Endodermal cell (in vitro differentiated cells): ENCODE data around the gene SMIM23. TPM values are rescaled to one million over a fixed set of nuclear protein-coding genes. Genes with fewer than 3 reads are reported as not detected.

Experiments used
- DNase-seq: peaks from one replicate; pipeline ENCODE4 v3.0.0-alpha.2; 2017
- H3K27ac ChIP-seq: 2 replicates; pipeline ENCODE4 v1.5.1; 2013; ENCODE audit warnings: mild to moderate bottlenecking, low read depth, low read length, moderate library complexity
- H3K27me3 ChIP-seq: 2 replicates; pipeline ENCODE4 v1.6.1; 2013; ENCODE audit warnings: mild to moderate bottlenecking, low read length, moderate library complexity; ENCODE audit not compliant: insufficient read depth, control insufficient read depth, poor library complexity, severe bottlenecking
- H3K36me3 ChIP-seq: 2 replicates; pipeline ENCODE4 v1.7.0; 2013; ENCODE audit warnings: mild to moderate bottlenecking, low read length, moderate library complexity; ENCODE audit not compliant: control insufficient read depth, insufficient read depth
- H3K4me1 ChIP-seq: one replicate; pipeline ENCODE4 v1.7.0; 2013; ENCODE audit warnings: low read length; ENCODE audit not compliant: control insufficient read depth, insufficient read depth
- H3K4me3 ChIP-seq: 2 replicates; pipeline ENCODE4 v1.5.1; 2013; ENCODE audit warnings: mild to moderate bottlenecking, low read length, moderate library complexity
- H3K9ac ChIP-seq: 2 replicates; pipeline ENCODE4 v1.6.1; 2013; ENCODE audit warnings: mild to moderate bottlenecking, low read length, moderate library complexity; ENCODE audit not compliant: poor library complexity, severe bottlenecking; ENCODE audit errors: extremely low read depth
- H3K9me3 ChIP-seq: 2 replicates; pipeline ENCODE4 v1.6.1; 2013; ENCODE audit warnings: mild to moderate bottlenecking, low read length, moderate library complexity; ENCODE audit not compliant: control insufficient read depth
- H3K27ac Mint-ChIP-seq: 2 replicates; pipeline ENCODE4 v1.8.0; 2020; ENCODE audit warnings: mixed read lengths
- H3K27me3 Mint-ChIP-seq: 2 replicates; pipeline ENCODE4 v1.8.0; 2021; ENCODE audit warnings: mild to moderate bottlenecking, mixed read lengths; ENCODE audit not compliant: insufficient read depth
- H3K36me3 Mint-ChIP-seq: 2 replicates; pipeline ENCODE4 v1.8.0; 2020; ENCODE audit warnings: low read depth, mixed read lengths
- H3K4me1 Mint-ChIP-seq: 2 replicates; pipeline ENCODE4 v1.8.0; 2020; ENCODE audit warnings: mixed read lengths
- H3K4me3 Mint-ChIP-seq: 2 replicates; pipeline ENCODE4 v1.8.0; 2020; ENCODE audit warnings: mild to moderate bottlenecking, moderate library complexity, mixed read lengths
- H3K9me3 Mint-ChIP-seq: 2 replicates; pipeline ENCODE4 v1.8.0; 2020; ENCODE audit warnings: mild to moderate bottlenecking, mixed read lengths
- WGBS, 2 experiments: methylation state at CpG; one replicate each; pipeline versions ENCODE4 v1.1.5 to v1.1.7; 2013; ENCODE audit warnings: missing lambda C conversion rate in 2 of 2, mixed read lengths in 1 of 2; ENCODE audit not compliant: insufficient coverage in 1 of 2, insufficient read length in 1 of 2; 5-methylcytosine and 5-hydroxymethylcytosine counted together
- total RNA-seq, 2 donors: library from RNA; stranded (reverse); fragmentation: NEBNext Ultra II Directional in 1 of 2; extraction: Animal tissue kit (Norgen Biotek cat#: 25700) in 1 of 2; gene quantifications; 2 replicates in 1 of 2; 3 replicates in 1 of 2; pipeline ENCODE4 v1.2.1, GENCODE V29; 2021
- TF ChIP-seq, protein P1 (sequence below): fragments of 200-600 bp; sonication (generic); conservative IDR thresholded peaks from 2 replicates; pipeline ENCODE4 v1.5.0; 2021; ENCODE audit warnings: antibody characterized with exemption, mild to moderate bottlenecking

The SMIM23 gene
- total RNA-seq, 2 donors from 2014 or later: not detected

DNA sequence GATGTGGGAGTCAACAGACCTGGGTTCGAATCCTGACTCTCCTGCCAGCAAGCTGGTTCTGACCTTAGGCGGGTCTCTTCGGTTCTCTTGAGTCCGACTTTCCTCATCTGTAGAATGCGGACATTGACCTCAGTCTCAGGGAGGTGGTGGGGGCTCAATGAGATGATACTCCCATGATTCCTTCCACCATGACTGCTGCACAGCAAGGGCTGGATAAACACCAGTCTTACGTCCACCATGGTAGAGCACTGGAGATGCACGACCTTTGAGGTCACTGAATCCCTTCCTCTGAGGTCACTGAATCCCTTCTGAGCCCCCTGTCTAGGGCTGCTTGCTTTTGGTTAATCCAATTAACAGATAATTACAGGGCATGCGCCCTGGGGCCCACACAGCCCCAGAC is 12.5 kb upstream of the SMIM23 start:
- Histone ChIP-seq H3K4me3 (no peak overlapping the region), H3K27me3 (no peaks in the 10 kb centered on the region), H3K9me3 (no peaks in the 10 kb centered on the region), H3K9ac (no peak overlapping the region), H3K4me1 (no peaks in the 10 kb centered on the region), H3K36me3 (no peaks in the 10 kb centered on the region), H3K27ac (no peak overlapping the region)
- Mint-ChIP-seq H3K27me3 (no peaks in the 10 kb centered on the region), H3K4me1 (peaks cover 4% of the 10 kb centered on the region), H3K36me3 (no peaks in the 10 kb centered on the region), H3K27ac (no peak overlapping the region), H3K9me3 (no peaks in the 10 kb centered on the region), H3K4me3 (no peak overlapping the region)
- TF ChIP-seq, protein P1, sequence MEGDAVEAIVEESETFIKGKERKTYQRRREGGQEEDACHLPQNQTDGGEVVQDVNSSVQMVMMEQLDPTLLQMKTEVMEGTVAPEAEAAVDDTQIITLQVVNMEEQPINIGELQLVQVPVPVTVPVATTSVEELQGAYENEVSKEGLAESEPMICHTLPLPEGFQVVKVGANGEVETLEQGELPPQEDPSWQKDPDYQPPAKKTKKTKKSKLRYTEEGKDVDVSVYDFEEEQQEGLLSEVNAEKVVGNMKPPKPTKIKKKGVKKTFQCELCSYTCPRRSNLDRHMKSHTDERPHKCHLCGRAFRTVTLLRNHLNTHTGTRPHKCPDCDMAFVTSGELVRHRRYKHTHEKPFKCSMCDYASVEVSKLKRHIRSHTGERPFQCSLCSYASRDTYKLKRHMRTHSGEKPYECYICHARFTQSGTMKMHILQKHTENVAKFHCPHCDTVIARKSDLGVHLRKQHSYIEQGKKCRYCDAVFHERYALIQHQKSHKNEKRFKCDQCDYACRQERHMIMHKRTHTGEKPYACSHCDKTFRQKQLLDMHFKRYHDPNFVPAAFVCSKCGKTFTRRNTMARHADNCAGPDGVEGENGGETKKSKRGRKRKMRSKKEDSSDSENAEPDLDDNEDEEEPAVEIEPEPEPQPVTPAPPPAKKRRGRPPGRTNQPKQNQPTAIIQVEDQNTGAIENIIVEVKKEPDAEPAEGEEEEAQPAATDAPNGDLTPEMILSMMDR: no peak
- WGBS, 2 experiments: 91 to 93% methylated on average over 6 to 8 of the region's 8 CpGs
- DNase-seq: no peak

DNA sequence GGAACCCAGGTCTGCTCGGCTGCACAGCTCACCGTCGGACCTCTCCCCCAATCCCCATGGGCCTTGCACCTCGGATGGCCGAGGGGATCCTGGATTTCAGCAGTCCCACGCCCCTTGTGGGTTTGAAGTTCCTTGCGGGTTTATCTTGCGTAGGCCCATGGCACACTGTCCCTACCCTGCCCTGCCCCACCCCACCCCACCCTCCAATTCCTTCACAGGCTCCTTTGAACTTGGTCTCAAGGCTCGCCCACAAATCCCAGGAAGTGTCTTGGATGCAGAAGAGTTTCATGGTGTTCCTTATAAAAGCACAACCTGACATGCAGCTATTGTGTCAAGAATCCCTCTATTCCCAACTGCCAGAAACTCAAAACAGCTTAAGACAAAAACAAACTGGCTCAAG is 11.2 kb upstream of the SMIM23 start:
- H3K9me3 Mint-ChIP-seq: no peaks in the 10 kb centered on the region
- DNase-seq: no peak
- Histone ChIP-seq H3K4me1 (no peaks in the 10 kb centered on the region), H3K9ac (no peak overlapping the region), H3K27ac (no peak overlapping the region), H3K27me3 (no peaks in the 10 kb centered on the region), H3K4me3 (no peak overlapping the region), H3K36me3 (no peaks in the 10 kb centered on the region), H3K9me3 (no peaks in the 10 kb centered on the region)
- no peak overlapping the region for H3K27ac Mint-ChIP-seq
- H3K4me3 Mint-ChIP-seq: no peak overlapping the region
- peaks cover under 1% of the 10 kb centered on the region for H3K27me3 Mint-ChIP-seq
- H3K36me3 Mint-ChIP-seq: no peaks in the 10 kb centered on the region
- 93 to 96% methylated on average over 3 to 9 of the region's 9 CpGs for WGBS, 2 experiments
- peaks cover 4% of the 10 kb centered on the region for H3K4me1 Mint-ChIP-seq
- TF ChIP-seq, protein P1: no peak

DNA sequence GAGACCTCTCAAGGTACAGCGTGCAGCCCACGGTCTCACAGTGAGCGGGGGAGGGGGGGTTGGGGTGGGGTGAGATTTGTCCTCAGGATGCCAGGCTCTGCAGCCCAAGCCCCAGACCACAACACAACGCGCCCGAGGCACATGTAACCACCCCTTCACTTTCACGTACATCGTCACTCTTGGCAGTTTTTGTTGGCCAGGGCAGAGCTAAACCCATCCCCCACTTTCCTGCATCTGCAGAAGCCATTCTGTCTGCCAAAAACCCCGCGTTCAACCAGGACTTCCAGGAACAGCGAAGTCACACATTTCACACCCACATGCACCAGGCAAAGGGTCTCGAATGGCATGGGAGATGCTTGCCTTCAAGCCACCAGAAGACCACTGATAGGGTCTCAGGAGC is 9.4 kb upstream of the SMIM23 start:
- H3K27ac Mint-ChIP-seq: no peak overlapping the region
- H3K4me1 ChIP-seq: no peaks in the 10 kb centered on the region
- TF ChIP-seq, protein P1: no peak
- WGBS, 2 experiments: 91 to 95% methylated on average over 5 to 12 of the region's 12 CpGs
- no peak for DNase-seq
- H3K4me3 Mint-ChIP-seq: no peak overlapping the region
- no peaks in the 10 kb centered on the region for H3K36me3 ChIP-seq
- no peaks in the 10 kb centered on the region for H3K36me3 Mint-ChIP-seq
- no peaks in the 10 kb centered on the region for H3K9me3 Mint-ChIP-seq
- peaks cover 2% of the 10 kb centered on the region for H3K27me3 Mint-ChIP-seq
- no peak overlapping the region for H3K9ac ChIP-seq
- H3K4me3 ChIP-seq: no peak overlapping the region
- H3K4me1 Mint-ChIP-seq: no peaks in the 10 kb centered on the region
- H3K27me3 ChIP-seq: no peaks in the 10 kb centered on the region
- H3K9me3 ChIP-seq: no peaks in the 10 kb centered on the region
- no peak overlapping the region for H3K27ac ChIP-seq
